Spleen (tissue), 7 donors: ENCODE measurements around the gene PIP5K1B.

Experiments used
- CTCF ChIP-seq, 11 experiments: fragments of 200-600 bp in 7 of 11; fragments of 450-650 bp in 4 of 11; sonication (generic) in 4 of 11; IDR thresholded peaks in 8 of 11; conservative IDR thresholded peaks in 3 of 11; 1 replicate in 7 of 11; 2 replicates in 4 of 11; pipeline versions ENCODE4 v1.4.0 to v1.8.0; 2016 to 2021; ENCODE audit warnings: antibody characterized with exemption in 11 of 11, inconsistent platforms in 4 of 11, mild to moderate bottlenecking in 1 of 11
- POLR2A ChIP-seq, 3 donors: fragments of 450-650 bp; IDR thresholded peaks; one replicate each; pipeline ENCODE4 v1.5.1; 2017; ENCODE audit warnings: antibody characterized with exemption in 3 of 3, mild to moderate bottlenecking in 1 of 3
- POLR2AphosphoS5 ChIP-seq, 3 donors: sonication (generic); formaldehyde crosslinking; IDR thresholded peaks; one replicate each; pipeline ENCODE4 v1.5.1; 2017; ENCODE audit warnings: antibody characterized with exemption in 3 of 3
- donor health status: DM: no; HTN: no; CAD: no; lungs with moderate emphysema.
- donor health status: DM: no; HTN: no; CAD: no.
- donor health status: DM: no; HTN: no; CAD: no.

DNA sequence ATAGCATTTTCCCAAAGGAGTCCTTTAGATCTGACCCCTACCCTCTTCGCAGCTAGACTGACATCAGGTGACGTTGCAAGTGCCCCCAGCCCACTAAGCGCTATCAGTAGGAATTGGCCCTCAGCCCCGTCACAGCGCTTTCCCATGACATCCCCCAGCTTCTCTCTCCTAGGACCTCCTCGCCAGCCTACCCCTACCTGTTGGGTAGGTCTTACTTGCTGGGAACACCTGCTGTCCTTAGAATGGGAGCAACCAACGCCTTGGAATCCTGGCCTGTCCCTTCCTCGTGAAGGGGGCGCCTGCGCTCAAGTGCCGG lies 584 bp upstream of the PIP5K1B start:
- TF ChIP-seq POLR2A (IDR thresholded peaks at IDR 0.05) (no peak), CTCF (IDR thresholded peaks at IDR 0.05 in 8 of 11, conservative IDR thresholded peaks at IDR 0.05 in 3 of 11) (no peak), POLR2AphosphoS5 (IDR thresholded peaks at IDR 0.05) (no peak)
